HG02798 (cell line): ENCODE measurements around the gene PGGHG.
A peak's percentile ranks its signal among the peaks of the same experiment; 100 is the strongest.
"Not testable (repeated sequence)": the region's sequence is repeated elsewhere in the genome, so short reads cannot be mapped to it uniquely, and the experiment has no call there.

ENCODE experiments used
- ATAC-seq: cut with Tn5 transposase; IDR thresholded peaks from one replicate; pipeline ENCODE4 v1.9.1; 2021; ENCODE audit warnings: mild to moderate bottlenecking; ENCODE audit not compliant: unreplicated experiment, poor library complexity

PGGHG gene

GRCh38 chr11:326842-327580 is 38.1 kb downstream of the PGGHG start:
- ATAC-seq = peak; percentile 48

- no peak for ATAC-seq
Observed at GRCh38 chr11:327581-327923, 38.6 kb downstream of the PGGHG start.

- ATAC-seq = no peak
Observed at GRCh38 chr11:328012-328411, 39.1 kb downstream of the PGGHG start.

GRCh38 chr11:328516-329100 is 39.7 kb downstream of the PGGHG start:
- not testable (repeated sequence) for ATAC-seq

- ATAC-seq = no peak
Observed at GRCh38 chr11:329886-330253, 40.9 kb downstream of the PGGHG start.

GRCh38 chr11:330307-330693 is 41.4 kb downstream of the PGGHG start:
- no peak for ATAC-seq

- ATAC-seq = no peak
Observed at GRCh38 chr11:330694-331357, 41.9 kb downstream of the PGGHG start.

- ATAC-seq = no peak
Observed at GRCh38 chr11:331358-332060, 42.6 kb downstream of the PGGHG start.

- ATAC-seq = no peak
Observed at GRCh38 chr11:332651-333480, 43.9 kb downstream of the PGGHG start.

- ATAC-seq = not testable (repeated sequence)
Observed at GRCh38 chr11:333616-334263, 44.8 kb downstream of the PGGHG start.

- no peak for ATAC-seq
Observed at GRCh38 chr11:334264-334994, 45.5 kb downstream of the PGGHG start.

- no peak for ATAC-seq
Observed at GRCh38 chr11:335779-336658, 47.1 kb downstream of the PGGHG start.

- ATAC-seq = no peak
Observed at GRCh38 chr11:336659-337198, 47.8 kb downstream of the PGGHG start.

GRCh38 chr11:337711-338110 is 48.8 kb downstream of the PGGHG start:
- no peak for ATAC-seq

GRCh38 chr11:339963-340362 is 51.0 kb downstream of the PGGHG start:
- ATAC-seq = no peak

- ATAC-seq = no peak
Observed at GRCh38 chr11:340539-341512, 51.9 kb downstream of the PGGHG start.

GRCh38 chr11:342328-342727 is 53.4 kb downstream of the PGGHG start:
- no peak for ATAC-seq
